Neural progenitor cell (in vitro differentiated cells): Measurements from ENCODE around the gene SMAD9. TPM values are rescaled to one million over a fixed set of nuclear protein-coding genes. Genes with fewer than 3 reads are reported as not detected.

ENCODE experiments used
- DNase-seq: peaks from one replicate; pipeline ENCODE4 v3.0.0-alpha.2; 2016; ENCODE audit warnings: low spot score
- H2AFZ ChIP-seq: fragments of 200-600 bp; sonication (generic); replicated peaks from 2 replicates; pipeline ENCODE4 v1.6.1; 2016; ENCODE audit warnings: antibody characterized with exemption
- H3F3A ChIP-seq: fragments of 200-600 bp; sonication (generic); 2 replicates; pipeline ENCODE4 v1.6.1; 2016; ENCODE audit warnings: antibody characterized with exemption, low read depth
- H3K27ac ChIP-seq: fragments of 200-600 bp; sonication (generic); 2 replicates; pipeline ENCODE4 v1.5.1; 2016; ENCODE audit warnings: mild to moderate bottlenecking
- H3K27me3 ChIP-seq: fragments of 200-600 bp; sonication (generic); 2 replicates; pipeline ENCODE4 v1.6.1; 2016; ENCODE audit warnings: mild to moderate bottlenecking, moderate library complexity
- H3K36me3 ChIP-seq: fragments of 200-600 bp; sonication (generic); 2 replicates; pipeline ENCODE4 v1.5.1; 2016
- H3K4me1 ChIP-seq: fragments of 200-600 bp; sonication (generic); 2 replicates; pipeline ENCODE4 v1.6.1; 2016; ENCODE audit warnings: mixed run types
- H3K4me2 ChIP-seq: fragments of 200-600 bp; sonication (generic); 2 replicates; pipeline ENCODE4 v1.6.1; 2016
- H3K4me3 ChIP-seq: fragments of 200-600 bp; sonication (generic); 2 replicates; pipeline ENCODE4 v1.5.1; 2016
- H3K79me2 ChIP-seq: fragments of 200-600 bp; sonication (generic); 2 replicates; pipeline ENCODE4 v1.6.1; 2016; ENCODE audit warnings: low read depth
- H3K9ac ChIP-seq: fragments of 200-600 bp; sonication (generic); 2 replicates; pipeline ENCODE4 v1.6.1; 2016
- H3K9me3 ChIP-seq: fragments of 200-600 bp; sonication (generic); 2 replicates; pipeline ENCODE4 v1.5.1; 2016; ENCODE audit warnings: low read depth
- H4K20me1 ChIP-seq: fragments of 200-600 bp; sonication (generic); 2 replicates; pipeline ENCODE4 v1.6.1; 2016; ENCODE audit warnings: low read depth
- H3K27ac Mint-ChIP-seq: 3 replicates; pipeline ENCODE4 v1.8.0; 2021; ENCODE audit warnings: mixed read lengths
- H3K27me3 Mint-ChIP-seq: 2 replicates; pipeline ENCODE4 v1.8.0; 2022; ENCODE audit warnings: low read depth, mild to moderate bottlenecking, inconsistent platforms, moderate library complexity, mixed read lengths; ENCODE audit not compliant: insufficient read depth
- H3K36me3 Mint-ChIP-seq: 3 replicates; pipeline ENCODE4 v1.8.0; 2021; ENCODE audit warnings: mixed read lengths
- H3K4me1 Mint-ChIP-seq: 3 replicates; pipeline ENCODE4 v1.8.0; 2021; ENCODE audit warnings: mixed read lengths
- H3K4me3 Mint-ChIP-seq: 3 replicates; pipeline ENCODE4 v1.8.0; 2021; ENCODE audit warnings: mild to moderate bottlenecking, moderate library complexity, mixed read lengths
- H3K9me3 Mint-ChIP-seq: 3 replicates; pipeline ENCODE4 v1.8.0; 2020; ENCODE audit warnings: mixed read lengths
- CTCF ChIP-seq: fragments of 200-600 bp; sonication (generic); IDR thresholded peaks from 2 replicates; pipeline ENCODE4 v1.5.1; 2017; ENCODE audit warnings: antibody characterized with exemption, mild to moderate bottlenecking
- EZH2 ChIP-seq: fragments of 200-600 bp; sonication (generic); IDR thresholded peaks from 2 replicates; pipeline ENCODE4 v1.6.1; 2017; ENCODE audit warnings: antibody characterized with exemption, mild to moderate bottlenecking, moderate library complexity
- EZH2phosphoT487 ChIP-seq: fragments of 200-600 bp; sonication (generic); IDR thresholded peaks from 2 replicates; pipeline ENCODE4 v1.6.1; 2017; ENCODE audit warnings: antibody characterized with exemption
- total RNA-seq: library from RNA; depleted of rRNA; stranded (reverse); fragments of >200 nt; gene quantifications from 2 replicates; pipeline ENCODE4 v1.2.3, GENCODE V29; 2015; ENCODE audit warnings: low replicate concordance

Gene SMAD9
- total RNA-seq, 1 donor from 2014 or later, result 1.6 TPM

DNA sequence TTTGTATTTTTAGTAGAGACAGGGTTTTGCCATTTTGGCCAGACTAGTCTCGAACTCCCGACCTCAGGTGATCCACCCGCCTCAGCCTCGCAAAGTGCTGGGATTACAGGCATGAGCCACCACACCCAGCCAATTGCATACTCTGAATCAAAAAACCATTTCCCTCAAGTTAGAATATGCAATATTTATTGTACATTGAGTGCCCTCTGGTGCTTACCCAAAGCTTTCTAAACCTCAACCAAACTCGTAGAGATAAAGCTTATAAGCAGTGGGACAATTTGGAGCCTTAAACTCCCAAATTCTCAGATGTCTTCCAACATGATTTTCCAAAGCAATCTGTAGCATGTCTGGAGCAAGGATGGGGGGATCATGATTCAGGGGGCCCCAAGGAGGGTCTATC, 78.6 kb downstream of the SMAD9 start:
- Histone ChIP-seq H2AFZ (no peak overlapping the region), H3K36me3 (no peaks in the 10 kb centered on the region), H3F3A (no peaks in the 10 kb centered on the region), H3K4me3 (no peak overlapping the region), H3K4me2 (no peak overlapping the region), H3K27me3 (no peaks in the 10 kb centered on the region), H4K20me1 (no peaks in the 10 kb centered on the region), H3K9me3 (no peaks in the 10 kb centered on the region), H3K79me2 (no peaks in the 10 kb centered on the region), H3K27ac (no peak overlapping the region), H3K4me1 (peaks cover 4% of the 10 kb centered on the region), H3K9ac (no peak overlapping the region)
- TF ChIP-seq EZH2phosphoT487 (no peak), EZH2 (no peak), CTCF (no peak)
- Mint-ChIP-seq H3K4me3 (no peak overlapping the region), H3K27me3 (peaks cover 2% of the 10 kb centered on the region), H3K4me1 (no peaks in the 10 kb centered on the region), H3K36me3 (peaks cover 8% of the 10 kb centered on the region), H3K27ac (no peak overlapping the region), H3K9me3 (no peaks in the 10 kb centered on the region)
- DNase-seq, result no peak

- H3K27ac Mint-ChIP-seq, result no peak overlapping the region
- H3K4me1 ChIP-seq, result peaks cover 4% of the 10 kb centered on the region
- no peaks in the 10 kb centered on the region for H3K9me3 Mint-ChIP-seq
- H4K20me1 ChIP-seq, result no peaks in the 10 kb centered on the region
- H3K36me3 Mint-ChIP-seq, result peaks cover 8% of the 10 kb centered on the region
- no peak overlapping the region for H2AFZ ChIP-seq
- H3K27me3 Mint-ChIP-seq, result peaks cover 2% of the 10 kb centered on the region
- no peaks in the 10 kb centered on the region for H3K27me3 ChIP-seq
- H3F3A ChIP-seq, result no peaks in the 10 kb centered on the region
- no peak for TF ChIP-seq EZH2
- no peak for TF ChIP-seq EZH2phosphoT487
- peak; percentile 20 for TF ChIP-seq CTCF
- H3K4me2 ChIP-seq, result no peak overlapping the region
- H3K9ac ChIP-seq, result no peak overlapping the region
- no peak overlapping the region for H3K4me3 ChIP-seq
- H3K9me3 ChIP-seq, result no peaks in the 10 kb centered on the region
- no peaks in the 10 kb centered on the region for H3K4me1 Mint-ChIP-seq
- no peaks in the 10 kb centered on the region for H3K79me2 ChIP-seq
- no peak overlapping the region for H3K4me3 Mint-ChIP-seq
- H3K27ac ChIP-seq, result no peak overlapping the region
- DNase-seq, result no peak
- no peaks in the 10 kb centered on the region for H3K36me3 ChIP-seq
These were observed 79.3 kb downstream of the SMAD9 start for GRCh38 chr13:36840718-36841250.

- Histone ChIP-seq H3K9ac (no peak overlapping the region), H3K4me3 (no peak overlapping the region), H3K27me3 (no peaks in the 10 kb centered on the region), H3K79me2 (no peaks in the 10 kb centered on the region), H4K20me1 (no peaks in the 10 kb centered on the region), H2AFZ (no peak overlapping the region), H3F3A (no peaks in the 10 kb centered on the region), H3K4me1 (peaks cover 4% of the 10 kb centered on the region), H3K27ac (no peak overlapping the region), H3K9me3 (no peaks in the 10 kb centered on the region), H3K36me3 (no peaks in the 10 kb centered on the region), H3K4me2 (no peak overlapping the region)
- Mint-ChIP-seq H3K27me3 (peaks cover 2% of the 10 kb centered on the region), H3K4me3 (no peak overlapping the region), H3K27ac (peak overlapping the region; percentile 44), H3K36me3 (peaks cover 8% of the 10 kb centered on the region), H3K4me1 (no peaks in the 10 kb centered on the region), H3K9me3 (no peaks in the 10 kb centered on the region)
- TF ChIP-seq CTCF (no peak), EZH2 (no peak), EZH2phosphoT487 (no peak)
- no peak for DNase-seq
These were observed 80.1 kb downstream of the SMAD9 start for GRCh38 chr13:36839981-36840380.
